Immature natural killer cell (primary cell): Measurements from ENCODE around the gene TTC34. TPM values are rescaled to one million over a fixed set of nuclear protein-coding genes. Genes with fewer than 3 reads are reported as not detected.

Experiments
- DNase-seq, 3 donors: peaks; one replicate each; pipeline ENCODE4 v3.0.0; 2022; ENCODE audit warnings: mixed read lengths in 1 of 3
- H3K27ac Mint-ChIP-seq, 6 donors: one replicate each; pipeline ENCODE4 v1.8.0; 2020; ENCODE audit warnings: mixed read lengths in 6 of 6, mild to moderate bottlenecking in 5 of 6, inconsistent platforms in 4 of 6, moderate library complexity in 3 of 6
- H3K27me3 Mint-ChIP-seq, 3 donors: one replicate each; pipeline ENCODE4 v1.8.0; 2020 to 2021; ENCODE audit warnings: low read depth in 3 of 3, mild to moderate bottlenecking in 3 of 3, mixed read lengths in 3 of 3, moderate library complexity in 3 of 3, inconsistent platforms in 1 of 3
- H3K36me3 Mint-ChIP-seq, 3 donors: one replicate each; pipeline ENCODE4 v1.8.0; 2020; ENCODE audit warnings: mixed read lengths in 3 of 3, inconsistent platforms in 2 of 3, mild to moderate bottlenecking in 2 of 3
- H3K4me1 Mint-ChIP-seq, 2 donors: one replicate each; pipeline ENCODE4 v1.8.0; 2020; ENCODE audit warnings: inconsistent platforms in 2 of 2, mild to moderate bottlenecking in 2 of 2, mixed read lengths in 2 of 2, moderate library complexity in 1 of 2
- H3K4me3 Mint-ChIP-seq, 5 donors: one replicate each; pipeline ENCODE4 v1.8.0; 2020; ENCODE audit warnings: mild to moderate bottlenecking in 5 of 5, mixed read lengths in 5 of 5, inconsistent platforms in 3 of 5, moderate library complexity in 3 of 5
- H3K9me3 Mint-ChIP-seq, 6 donors: one replicate each; pipeline ENCODE4 v1.8.0; 2020; ENCODE audit warnings: mild to moderate bottlenecking in 6 of 6, mixed read lengths in 6 of 6, inconsistent platforms in 4 of 6, moderate library complexity in 3 of 6
- polyA plus RNA-seq, 3 donors: library from polyadenylated mRNA; unstranded; fragments of 300-500 nt; fragmentation: Illumina TruSeq; gene quantifications; one replicate each; pipeline ENCODE4 v1.2.3, GENCODE V29; 2021

The TTC34 gene
- polyA plus RNA-seq, 3 donors from 2014 or later: 0.07 TPM; not detected in 2

GRCh38 chr1:2822621-2823145 lies 21.2 kb upstream of the TTC34 start:
- H3K27ac Mint-ChIP-seq: no peak overlapping the region
- H3K4me1 Mint-ChIP-seq: no peaks in the 10 kb centered on the region
- no peak for DNase-seq
- peaks cover 0 to 12% (median 10%) of the 10 kb centered on the region in 3 donors for H3K27me3 Mint-ChIP-seq
- no peaks in the 10 kb centered on the region for H3K36me3 Mint-ChIP-seq
- no peak overlapping the region for H3K4me3 Mint-ChIP-seq
- H3K9me3 Mint-ChIP-seq: peaks cover 0 to 2% (median 0%) of the 10 kb centered on the region in 6 donors

- H3K4me1 Mint-ChIP-seq: no peaks in the 10 kb centered on the region
- DNase-seq: peak in 2 of 3 donors; percentile 15 to 26
- no peak overlapping the region for H3K27ac Mint-ChIP-seq
- peaks cover 0 to 1% (median 0%) of the 10 kb centered on the region in 6 donors for H3K9me3 Mint-ChIP-seq
- H3K36me3 Mint-ChIP-seq: no peaks in the 10 kb centered on the region
- peaks cover 0 to 12% (median 10%) of the 10 kb centered on the region in 3 donors for H3K27me3 Mint-ChIP-seq
- H3K4me3 Mint-ChIP-seq: no peak overlapping the region
Observed at GRCh38 chr1:2821966-2822620, 20.6 kb upstream of the TTC34 start.

- H3K4me3 Mint-ChIP-seq: no peak overlapping the region
- no peak for DNase-seq
- no peaks in the 10 kb centered on the region for H3K4me1 Mint-ChIP-seq
Observed at GRCh38 chr1:2821373-2821955, 20.0 kb upstream of the TTC34 start.

GRCh38 chr1:2820731-2821372 lies 19.4 kb upstream of the TTC34 start:
- Mint-ChIP-seq H3K4me1 (no peaks in the 10 kb centered on the region), H3K27ac (no peak overlapping the region), H3K4me3 (no peak overlapping the region), H3K27me3 (peaks cover 0 to 10% (median 10%) of the 10 kb centered on the region in 3 donors), H3K9me3 (no peaks in the 10 kb centered on the region), H3K36me3 (no peaks in the 10 kb centered on the region)
- DNase-seq: no peak

More at GRCh38 chr1:2821373-2821955, 20.0 kb upstream of the TTC34 start:
- H3K27ac Mint-ChIP-seq: no peak overlapping the region
- H3K9me3 Mint-ChIP-seq: no peaks in the 10 kb centered on the region
- no peaks in the 10 kb centered on the region for H3K36me3 Mint-ChIP-seq
- H3K27me3 Mint-ChIP-seq: peaks cover 0 to 11% (median 10%) of the 10 kb centered on the region in 3 donors

- Mint-ChIP-seq H3K9me3 (no peaks in the 10 kb centered on the region), H3K4me3 (no peak overlapping the region), H3K4me1 (no peaks in the 10 kb centered on the region), H3K27ac (no peak overlapping the region), H3K27me3 (peaks cover 0 to 10% (median 7%) of the 10 kb centered on the region in 3 donors), H3K36me3 (no peaks in the 10 kb centered on the region)
- no peak for DNase-seq
Observed at GRCh38 chr1:2819831-2820730, 18.6 kb upstream of the TTC34 start.

- no peak for DNase-seq
- Mint-ChIP-seq H3K4me3 (no peak overlapping the region), H3K4me1 (no peaks in the 10 kb centered on the region), H3K27ac (no peak overlapping the region), H3K9me3 (no peaks in the 10 kb centered on the region), H3K27me3 (peaks cover 0 to 10% (median 7%) of the 10 kb centered on the region in 3 donors), H3K36me3 (no peaks in the 10 kb centered on the region)
Observed at GRCh38 chr1:2819429-2819828, 17.9 kb upstream of the TTC34 start.

GRCh38 chr1:2817784-2818564 lies 16.5 kb upstream of the TTC34 start:
- no peak for DNase-seq
- Mint-ChIP-seq H3K36me3 (no peaks in the 10 kb centered on the region), H3K4me3 (no peak overlapping the region), H3K27ac (no peak overlapping the region), H3K27me3 (peaks cover 0 to 7% (median 3%) of the 10 kb centered on the region in 3 donors), H3K9me3 (no peaks in the 10 kb centered on the region), H3K4me1 (no peaks in the 10 kb centered on the region)

GRCh38 chr1:2816786-2817185 lies 15.3 kb upstream of the TTC34 start:
- peaks cover 0 to 7% (median 3%) of the 10 kb centered on the region in 3 donors for H3K27me3 Mint-ChIP-seq
- H3K9me3 Mint-ChIP-seq: no peaks in the 10 kb centered on the region
- no peak overlapping the region for H3K27ac Mint-ChIP-seq
- no peak for DNase-seq
- no peak overlapping the region for H3K4me3 Mint-ChIP-seq
- no peaks in the 10 kb centered on the region for H3K4me1 Mint-ChIP-seq
- no peaks in the 10 kb centered on the region for H3K36me3 Mint-ChIP-seq

- no peak overlapping the region for H3K4me3 Mint-ChIP-seq
- no peak for DNase-seq
- H3K9me3 Mint-ChIP-seq: no peaks in the 10 kb centered on the region
Observed at GRCh38 chr1:2815551-2815950, 14.1 kb upstream of the TTC34 start.

GRCh38 chr1:2814511-2815075 lies 13.1 kb upstream of the TTC34 start:
- Mint-ChIP-seq H3K27me3 (peaks cover 0 to 6% (median 0%) of the 10 kb centered on the region in 3 donors), H3K4me1 (no peaks in the 10 kb centered on the region), H3K4me3 (no peak overlapping the region), H3K36me3 (no peaks in the 10 kb centered on the region), H3K9me3 (no peaks in the 10 kb centered on the region), H3K27ac (no peak overlapping the region)
- DNase-seq: no peak

More at GRCh38 chr1:2815551-2815950, 14.1 kb upstream of the TTC34 start:
- H3K36me3 Mint-ChIP-seq: no peaks in the 10 kb centered on the region
- no peaks in the 10 kb centered on the region for H3K4me1 Mint-ChIP-seq
- peaks cover 0 to 7% (median 3%) of the 10 kb centered on the region in 3 donors for H3K27me3 Mint-ChIP-seq
- H3K27ac Mint-ChIP-seq: no peak overlapping the region

GRCh38 chr1:2812939-2813653 lies 11.6 kb upstream of the TTC34 start:
- no peak overlapping the region for H3K4me3 Mint-ChIP-seq
- no peaks in the 10 kb centered on the region for H3K4me1 Mint-ChIP-seq
- no peaks in the 10 kb centered on the region for H3K27me3 Mint-ChIP-seq
- H3K9me3 Mint-ChIP-seq: no peaks in the 10 kb centered on the region
- DNase-seq: no peak
- H3K36me3 Mint-ChIP-seq: no peaks in the 10 kb centered on the region
- no peak overlapping the region for H3K27ac Mint-ChIP-seq

- Mint-ChIP-seq H3K4me1 (no peaks in the 10 kb centered on the region), H3K4me3 (no peak overlapping the region), H3K9me3 (no peaks in the 10 kb centered on the region), H3K27me3 (no peaks in the 10 kb centered on the region), H3K27ac (no peak overlapping the region), H3K36me3 (no peaks in the 10 kb centered on the region)
- no peak for DNase-seq
Observed at GRCh38 chr1:2812136-2812535, 10.6 kb upstream of the TTC34 start.
